NCI-H2196 (cell line): Measurements from ENCODE around the gene RFC1.
A peak's percentile ranks its signal among the peaks of the same experiment; 100 is the strongest.
"Not testable (repeated sequence)": the region's sequence is repeated elsewhere in the genome, so short reads cannot be mapped to it uniquely, and the experiment has no call there.

Experiments
- DNase-seq: peaks from one replicate; lab custom pipeline; 2025; ENCODE audit not compliant: unreplicated experiment; lab: John Stamatoyannopoulos, UW

Gene RFC1

GRCh38 chr4:39353478-39354253, 12.5 kb downstream of the RFC1 start:
- DNase-seq: peak; percentile 30

GRCh38 chr4:39353149-39353477, 13.0 kb downstream of the RFC1 start:
- not testable (repeated sequence) for DNase-seq

GRCh38 chr4:39349326-39349725, 16.8 kb downstream of the RFC1 start:
- DNase-seq: no peak

DNA sequence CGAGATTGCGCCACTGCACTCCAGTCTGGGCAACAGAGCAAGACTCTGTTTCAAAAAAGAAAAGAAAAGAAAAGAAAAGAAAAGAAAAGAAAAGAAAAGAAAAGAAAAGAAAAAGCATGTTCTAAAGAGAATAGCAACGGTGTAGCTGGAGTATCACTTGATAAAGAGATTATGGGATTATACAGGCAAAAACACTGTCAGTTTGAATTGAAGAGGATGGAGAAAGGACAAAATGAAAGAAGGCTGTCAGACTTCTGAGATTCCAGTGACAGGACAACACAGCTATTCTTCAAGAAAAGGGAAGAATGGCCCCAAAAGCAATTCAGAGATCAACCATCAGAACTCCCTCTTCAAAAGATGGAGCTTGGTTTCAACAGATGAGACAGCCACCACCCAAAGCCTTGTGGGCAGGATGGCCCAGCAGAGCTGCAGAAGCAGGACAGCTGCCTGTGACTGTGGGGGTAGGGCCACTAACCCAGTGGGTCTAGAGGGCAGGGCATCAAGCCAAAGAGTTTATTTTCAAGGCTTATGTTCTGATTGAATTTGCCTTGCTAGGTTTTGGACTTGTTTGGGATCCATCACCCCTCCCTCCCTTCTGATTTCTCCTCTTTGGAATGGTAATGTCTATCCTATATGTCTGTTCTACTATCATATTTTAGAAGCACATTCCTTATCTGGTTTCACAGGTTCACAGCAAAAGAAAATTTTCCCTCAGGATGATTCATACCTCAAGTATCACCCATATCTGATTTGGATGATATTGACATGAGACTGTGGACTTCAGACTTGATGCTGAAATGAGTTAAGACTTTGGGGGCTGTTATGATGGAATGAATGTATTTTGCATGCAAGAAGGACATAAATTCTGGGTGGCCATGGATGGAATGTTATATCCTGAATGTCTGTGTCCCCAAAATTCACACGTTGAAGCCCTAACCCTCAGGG, 17.5 kb downstream of the RFC1 start:
- peak; percentile 15 for DNase-seq

GRCh38 chr4:39346856-39347519, 19.2 kb downstream of the RFC1 start:
- no peak for DNase-seq

DNA sequence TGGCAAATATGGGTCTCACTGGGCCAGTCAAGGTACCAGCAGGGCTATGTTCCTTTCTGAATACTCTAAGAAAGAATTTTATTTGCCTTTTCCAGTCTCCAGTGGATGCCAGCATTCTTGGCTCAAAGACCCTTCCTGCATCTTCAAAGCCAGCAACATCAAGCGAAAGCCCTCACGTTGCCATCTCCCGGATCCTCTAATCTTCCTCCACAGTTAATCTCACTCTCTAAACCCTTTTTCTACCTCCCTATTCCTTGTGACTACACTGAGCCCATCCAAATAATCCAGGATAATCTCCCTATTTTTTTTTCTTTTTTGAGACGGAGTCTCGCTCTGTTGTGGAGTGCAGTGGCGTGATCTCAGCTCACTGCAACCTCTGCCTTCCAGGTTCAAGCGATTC, 23.4 kb downstream of the RFC1 start:
- DNase-seq: no peak

DNA sequence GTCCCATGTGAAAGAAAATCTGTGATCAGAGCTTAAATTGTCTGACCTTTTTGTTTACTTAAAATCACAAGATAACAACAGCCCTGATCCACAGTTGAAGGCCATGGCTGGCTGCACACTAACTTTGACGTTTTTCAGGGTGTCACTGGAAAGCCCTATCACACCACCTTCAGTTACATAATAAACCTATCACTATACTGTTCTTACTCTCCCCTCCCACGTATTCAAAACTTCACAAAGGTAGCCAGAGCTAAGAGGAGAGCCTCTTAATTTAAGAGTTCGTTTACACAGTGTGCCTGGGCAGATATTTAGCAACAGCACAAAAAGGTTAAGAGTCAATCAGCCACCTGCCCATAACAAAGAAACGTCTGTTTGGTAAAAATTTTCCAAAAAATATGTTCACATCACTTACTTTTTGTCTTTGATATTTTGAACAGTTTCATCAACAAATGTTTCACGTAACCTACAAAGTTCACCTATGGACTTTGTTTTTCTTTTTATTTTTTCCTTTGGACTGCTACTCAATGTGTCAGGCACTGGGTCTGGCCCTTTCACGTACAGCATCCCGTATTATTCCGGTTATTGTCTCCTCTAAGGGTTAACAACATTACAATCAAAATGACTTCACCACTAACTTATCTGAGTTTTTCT, 25.0 kb downstream of the RFC1 start:
- DNase-seq: peak; percentile 62

- no peak for DNase-seq
Observed at GRCh38 chr4:39339968-39340367, 26.2 kb downstream of the RFC1 start.

DNA sequence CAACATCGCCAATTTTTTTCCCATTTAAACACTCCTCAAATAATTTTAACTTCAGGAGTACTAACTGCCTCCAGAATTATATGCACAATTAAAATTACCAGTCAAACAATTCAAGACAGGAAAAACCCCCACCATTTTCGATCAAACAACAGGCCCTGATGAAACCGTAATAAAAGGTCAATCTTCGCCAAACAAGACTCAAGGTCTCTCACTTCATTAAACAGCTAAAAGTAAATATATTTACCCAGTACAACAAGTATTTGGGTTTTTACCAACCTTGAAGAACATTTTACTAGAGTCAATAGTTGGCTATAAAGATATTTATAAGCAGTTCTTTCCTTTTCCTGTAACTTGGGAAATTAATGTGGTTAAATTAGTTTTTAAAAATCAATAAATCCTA, 28.3 kb downstream of the RFC1 start:
- no peak for DNase-seq

DNA sequence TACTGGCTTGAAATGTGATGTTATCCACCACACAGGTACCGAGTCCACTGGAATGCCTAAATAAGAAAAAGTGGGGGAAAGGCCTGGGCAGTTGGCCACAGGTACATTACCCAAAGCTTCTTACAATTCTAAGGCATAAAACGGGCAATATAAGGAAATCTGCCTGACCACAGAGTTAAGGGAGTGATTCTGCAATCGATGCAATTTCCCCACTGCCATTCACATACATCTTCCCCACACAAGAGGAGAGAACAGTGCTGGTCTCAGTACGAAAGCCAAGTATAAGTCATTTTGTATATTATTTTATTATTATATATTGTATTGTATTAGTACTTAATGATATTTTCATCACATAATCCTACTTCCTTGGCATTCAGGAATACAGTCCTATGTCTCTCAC, 30.6 kb downstream of the RFC1 start:
- no peak for DNase-seq

DNA sequence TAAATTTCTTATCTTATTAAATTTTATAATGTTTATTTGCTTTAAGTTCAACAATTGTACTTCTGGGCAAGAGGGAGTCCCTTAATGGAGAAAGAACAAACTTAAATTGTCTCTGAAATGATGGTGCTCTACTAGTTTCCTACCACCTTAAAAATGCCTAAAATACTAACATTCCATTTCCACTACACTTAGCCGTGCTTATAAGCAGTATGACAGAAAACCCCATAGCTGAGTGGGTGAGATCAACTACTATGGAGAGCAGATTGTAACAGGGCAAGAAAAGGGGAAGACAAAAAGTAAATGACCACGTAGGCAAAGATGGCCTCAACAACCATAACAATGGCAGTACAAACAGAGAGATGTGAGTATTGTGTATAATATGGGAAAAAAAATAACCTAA, 35.0 kb downstream of the RFC1 start:
- no peak for DNase-seq

GRCh38 chr4:39330353-39330752, 35.8 kb downstream of the RFC1 start:
- no peak for DNase-seq

DNA sequence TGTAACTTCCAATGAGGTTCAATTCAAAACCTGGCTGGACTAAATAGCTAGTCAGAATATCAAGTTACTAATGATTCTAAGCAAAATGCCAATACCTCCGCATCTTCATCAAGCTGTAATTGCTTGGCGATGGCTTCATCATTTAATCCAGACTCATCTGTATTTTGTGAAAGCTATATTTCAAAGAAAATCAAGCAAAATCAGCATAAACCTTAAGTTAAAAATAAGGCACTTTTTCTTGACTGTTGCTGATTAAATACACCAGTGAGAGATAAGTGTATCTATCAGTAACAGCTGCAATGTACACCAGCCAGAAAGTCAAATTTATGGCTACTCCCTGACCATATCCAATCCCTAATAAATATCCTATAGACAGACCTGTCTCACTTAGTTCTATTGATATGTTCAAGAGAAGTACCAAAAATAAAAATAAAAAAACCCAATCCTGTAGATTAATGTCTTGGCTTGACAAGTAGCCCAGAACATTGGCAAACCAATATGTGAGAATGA, 39.6 kb downstream of the RFC1 start:
- no peak for DNase-seq

DNA sequence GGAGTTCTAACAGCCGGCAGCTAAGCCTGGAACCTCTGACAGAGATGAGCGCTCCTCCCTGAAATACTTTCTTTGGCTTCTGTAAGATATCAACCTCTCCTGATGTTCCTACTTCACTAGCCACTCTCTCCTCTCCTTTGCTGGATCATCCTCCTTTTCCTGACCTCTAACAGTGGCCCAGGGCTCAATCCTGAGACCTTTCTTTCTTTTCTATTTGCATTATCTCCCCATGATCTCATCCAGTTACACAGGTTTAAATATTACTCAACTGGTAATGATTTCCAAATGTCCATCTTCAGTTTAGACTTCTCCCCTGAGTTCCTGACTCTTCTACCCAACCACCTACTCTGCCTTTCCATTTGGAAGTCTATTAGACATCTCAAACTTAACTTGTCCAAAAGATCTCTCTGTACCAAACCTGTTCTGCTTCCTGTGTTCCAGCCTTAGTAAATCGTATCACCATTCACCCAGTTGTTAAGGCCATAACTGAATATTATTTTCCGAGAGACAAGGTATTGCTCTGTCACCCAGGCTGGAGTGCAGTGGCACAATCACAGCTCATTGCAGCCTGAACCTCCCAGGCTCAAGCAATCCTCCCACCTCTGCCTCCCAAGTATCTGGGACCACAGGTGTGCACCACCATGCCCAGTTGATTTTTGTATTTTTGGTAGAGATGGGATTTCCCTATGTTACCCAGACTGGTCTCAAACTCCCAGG, 41.1 kb downstream of the RFC1 start:
- no peak for DNase-seq

DNA sequence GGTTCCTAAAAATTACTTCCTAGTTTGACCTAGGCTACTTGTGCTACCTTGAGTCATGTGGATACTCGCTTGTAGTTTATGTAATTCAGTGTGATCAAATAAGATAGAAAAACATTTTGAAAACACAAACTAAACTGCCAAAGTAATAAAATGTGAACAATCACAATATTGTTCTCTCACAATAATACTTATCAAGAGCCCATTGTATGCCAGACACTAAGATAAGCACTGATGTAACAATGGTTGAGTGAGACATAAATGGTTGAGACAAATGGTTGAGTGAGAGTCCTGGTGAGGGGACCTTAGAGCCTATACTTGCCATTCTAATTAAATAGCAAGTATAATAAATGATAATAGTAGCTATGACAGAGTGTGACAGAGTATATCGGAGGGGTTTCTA, 41.7 kb downstream of the RFC1 start:
- DNase-seq: no peak

DNA sequence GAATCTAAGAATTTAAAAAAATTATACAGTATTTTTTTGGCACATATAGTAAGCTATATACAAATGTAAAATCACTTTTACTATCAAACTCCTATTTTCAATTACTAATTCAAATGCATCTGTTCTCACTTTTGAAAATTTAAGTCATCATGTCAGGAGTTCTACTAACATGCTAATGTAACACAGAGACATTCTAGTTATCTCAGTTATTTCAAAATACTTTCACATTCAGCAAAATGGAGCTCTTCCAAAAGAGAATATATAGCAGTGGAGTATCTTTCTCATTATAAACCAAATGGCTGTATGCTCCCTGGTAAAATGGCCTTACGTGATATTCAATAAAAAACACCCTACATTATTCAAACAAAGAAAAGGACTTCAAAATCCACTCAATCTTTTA, 42.3 kb downstream of the RFC1 start:
- no peak for DNase-seq

- no peak for DNase-seq
Observed at GRCh38 chr4:39320381-39321115, 45.6 kb downstream of the RFC1 start.

DNA sequence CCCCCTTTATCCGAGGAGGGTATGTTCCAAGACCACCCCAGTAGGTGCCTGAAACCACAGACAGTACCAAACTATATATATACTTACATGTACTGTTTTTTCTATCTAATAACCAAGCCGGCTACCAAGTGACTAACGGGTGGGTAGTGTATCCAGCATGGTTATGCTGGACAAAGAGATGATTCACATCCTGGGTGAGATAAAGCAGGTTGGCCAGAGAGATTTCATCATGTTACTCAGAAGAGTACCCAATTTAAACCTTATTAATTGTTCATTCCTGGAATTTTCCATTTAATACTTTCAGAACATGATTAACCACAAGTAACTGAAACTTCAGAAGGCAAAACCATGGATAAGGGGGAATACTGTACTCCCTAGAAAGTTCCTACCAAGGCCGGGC, 46.5 kb downstream of the RFC1 start:
- no peak for DNase-seq

- DNase-seq: no peak
Observed at GRCh38 chr4:39312816-39313215, 53.3 kb downstream of the RFC1 start.

DNA sequence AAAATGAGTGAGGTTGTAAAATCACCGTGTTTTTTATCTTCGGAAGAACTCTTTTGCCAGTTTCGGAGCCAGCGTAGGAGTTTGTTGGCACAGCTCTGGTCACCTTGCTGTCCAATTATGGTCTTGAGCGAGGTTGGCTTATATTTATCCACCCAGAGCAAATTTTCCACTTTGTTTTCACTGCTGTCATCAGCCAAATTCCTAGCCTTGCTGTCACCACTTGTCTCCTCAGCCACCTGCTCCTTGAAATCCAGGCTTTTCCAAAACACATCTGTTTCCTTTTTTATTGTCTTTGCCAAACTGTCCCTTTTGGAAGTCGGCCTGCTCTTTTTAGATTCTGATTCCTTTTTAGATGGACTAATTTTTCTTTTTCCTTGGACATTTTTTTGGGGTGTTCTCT, 57.6 kb downstream of the RFC1 start:
- peak; percentile 46 for DNase-seq
